Panc1 (cell line): ENCODE data around the gene SPHKAP. TPM values are rescaled to one million over a fixed set of nuclear protein-coding genes. Genes with fewer than 3 reads are reported as not detected.

Experiments used
- ATAC-seq: fragments of 200-7000 bp; cut with Tn5 transposase; 2 replicates; pipeline ENCODE4 v1.9.1; 2020; ENCODE audit warnings: mild to moderate bottlenecking, moderate library complexity
- BruUV-seq: library from RNA; stranded (reverse); fragments of 400-500 nt; replicated peaks from 2 replicates; lab custom pipeline; 2021; lab: Mats Ljungman, UMichigan
- CTCF ChIA-PET: fragments of 300-600 bp; sonication (Branson Sonifier 250); formaldehyde crosslinking; loops from one replicate; lab custom pipeline; 2022; ENCODE audit warnings: antibody characterized with exemption; lab: Charles Lee
- POLR2A ChIA-PET: fragments of 300-600 bp; sonication (Branson Sonifier 250); formaldehyde crosslinking; loops from one replicate; lab custom pipeline; 2022; ENCODE audit warnings: antibody characterized with exemption; lab: Charles Lee
- DNase-seq: peaks from one replicate; pipeline ENCODE4 v3.0.0-alpha.2; 2010; ENCODE audit warnings: low read depth, low spot score
- H3K27ac ChIP-seq: 2 replicates; pipeline ENCODE4 v1.5.1; 2011; ENCODE audit warnings: mild to moderate bottlenecking, low read length, inconsistent platforms
- H3K27me3 ChIP-seq: fragments of 200-500 bp; sonication (Bioruptor generic); 2 replicates; pipeline ENCODE4 v1.6.0; 2014; ENCODE audit warnings: low read length, inconsistent platforms; ENCODE audit not compliant: control insufficient read depth, insufficient read depth
- H3K36me3 ChIP-seq: fragments of 200-500 bp; sonication (Bioruptor generic); 2 replicates; pipeline ENCODE4 v1.5.1; 2014; ENCODE audit warnings: inconsistent platforms, mild to moderate bottlenecking, low read length, moderate library complexity; ENCODE audit not compliant: control insufficient read depth, insufficient read depth
- H3K4me1 ChIP-seq: 2 replicates; pipeline ENCODE4 v1.5.1; 2011; ENCODE audit warnings: inconsistent platforms, mild to moderate bottlenecking, low read length, moderate library complexity; ENCODE audit not compliant: control insufficient read depth, insufficient read depth
- H3K4me3 ChIP-seq, 2 experiments: 2 replicates each; pipeline ENCODE4 v1.5.1; 2011 to 2012; ENCODE audit warnings: low read depth in 2 of 2, low read length in 2 of 2, mild to moderate bottlenecking in 2 of 2, inconsistent platforms in 1 of 2, moderate library complexity in 1 of 2
- H3K9me3 ChIP-seq: fragments of 200-500 bp; sonication (Bioruptor generic); 2 replicates; pipeline ENCODE4 v1.5.1; 2014; ENCODE audit warnings: low read depth, mild to moderate bottlenecking, inconsistent platforms, low read length, moderate library complexity; ENCODE audit not compliant: control insufficient read depth, insufficient read depth
- POLR2AphosphoS5 ChIP-seq: IDR thresholded peaks from 2 replicates; pipeline ENCODE4 v1.6.1; 2012; ENCODE audit warnings: mild to moderate bottlenecking, low read depth, low read length, moderate library complexity
- SIN3A ChIP-seq: IDR thresholded peaks from 2 replicates; pipeline ENCODE4 v1.6.1; 2012; ENCODE audit warnings: low read depth, mild to moderate bottlenecking, low read length, moderate library complexity, borderline replicate concordance; ENCODE audit not compliant: insufficient read depth
- TCF7L2 ChIP-seq: IDR thresholded peaks from 2 replicates; pipeline ENCODE4 v1.6.1; 2011; ENCODE audit warnings: mild to moderate bottlenecking, low read depth, low read length, inconsistent platforms
- in situ Hi-C: cut with HindIII; loops from 2 replicates; pipeline ENCODE4 v1.10.0; 2016; ENCODE audit warnings: low sequenced_read_pairs, low pct_unique_long_range_greater_than_20kb
- intact Hi-C: fragments of 100-400 bp; cut with micrococcal nuclease; formaldehyde crosslinking; loops from one replicate; pipeline ENCODE4 v1.10.0; 2022; ENCODE audit not compliant: unreplicated experiment
- total RNA-seq: library from RNA; stranded (reverse); gene quantifications from one replicate; pipeline ENCODE4 v1.2.1, GENCODE V29; 2021; ENCODE audit not compliant: unreplicated experiment
- TF ChIP-seq, protein P1 (sequence below), 2 experiments: IDR thresholded peaks; 2 replicates each; pipeline ENCODE4 v1.6.1; 2011 to 2012; ENCODE audit warnings: low read depth in 2 of 2, control low read depth in 1 of 2, low read length in 1 of 2, mild to moderate bottlenecking in 1 of 2, moderate library complexity in 1 of 2; ENCODE audit not compliant: insufficient read depth in 1 of 2
- TF ChIP-seq, protein P2 (sequence below): fragments of 450-650 bp; IDR thresholded peaks from 2 replicates; pipeline ENCODE4 v1.5.1; 2017; ENCODE audit warnings: mild to moderate bottlenecking

Gene SPHKAP
- total RNA-seq, 1 experiment from 2014 or later = not detected

- Histone ChIP-seq H3K4me3 (no peak overlapping the region), H3K4me1 (no peaks in the 10 kb centered on the region), H3K36me3 (no peaks in the 10 kb centered on the region), H3K27me3 (no peaks in the 10 kb centered on the region), H3K27ac (no peak overlapping the region), H3K9me3 (no peaks in the 10 kb centered on the region)
- no peak for DNase-seq
- BruUV-seq = no TSS peak
- ATAC-seq = no peak
- in situ Hi-C loops (no loop called here), intact Hi-C loops (no loop called here)
- CTCF ChIA-PET = no interaction called here
- TF ChIP-seq POLR2AphosphoS5 (no peak), SIN3A (no peak), TCF7L2 (no peak)
- TF ChIP-seq, protein P1, sequence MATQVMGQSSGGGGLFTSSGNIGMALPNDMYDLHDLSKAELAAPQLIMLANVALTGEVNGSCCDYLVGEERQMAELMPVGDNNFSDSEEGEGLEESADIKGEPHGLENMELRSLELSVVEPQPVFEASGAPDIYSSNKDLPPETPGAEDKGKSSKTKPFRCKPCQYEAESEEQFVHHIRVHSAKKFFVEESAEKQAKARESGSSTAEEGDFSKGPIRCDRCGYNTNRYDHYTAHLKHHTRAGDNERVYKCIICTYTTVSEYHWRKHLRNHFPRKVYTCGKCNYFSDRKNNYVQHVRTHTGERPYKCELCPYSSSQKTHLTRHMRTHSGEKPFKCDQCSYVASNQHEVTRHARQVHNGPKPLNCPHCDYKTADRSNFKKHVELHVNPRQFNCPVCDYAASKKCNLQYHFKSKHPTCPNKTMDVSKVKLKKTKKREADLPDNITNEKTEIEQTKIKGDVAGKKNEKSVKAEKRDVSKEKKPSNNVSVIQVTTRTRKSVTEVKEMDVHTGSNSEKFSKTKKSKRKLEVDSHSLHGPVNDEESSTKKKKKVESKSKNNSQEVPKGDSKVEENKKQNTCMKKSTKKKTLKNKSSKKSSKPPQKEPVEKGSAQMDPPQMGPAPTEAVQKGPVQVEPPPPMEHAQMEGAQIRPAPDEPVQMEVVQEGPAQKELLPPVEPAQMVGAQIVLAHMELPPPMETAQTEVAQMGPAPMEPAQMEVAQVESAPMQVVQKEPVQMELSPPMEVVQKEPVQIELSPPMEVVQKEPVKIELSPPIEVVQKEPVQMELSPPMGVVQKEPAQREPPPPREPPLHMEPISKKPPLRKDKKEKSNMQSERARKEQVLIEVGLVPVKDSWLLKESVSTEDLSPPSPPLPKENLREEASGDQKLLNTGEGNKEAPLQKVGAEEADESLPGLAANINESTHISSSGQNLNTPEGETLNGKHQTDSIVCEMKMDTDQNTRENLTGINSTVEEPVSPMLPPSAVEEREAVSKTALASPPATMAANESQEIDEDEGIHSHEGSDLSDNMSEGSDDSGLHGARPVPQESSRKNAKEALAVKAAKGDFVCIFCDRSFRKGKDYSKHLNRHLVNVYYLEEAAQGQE (IDR thresholded peaks at IDR 0.05; ENCODE audit: insufficient read depth in 1 of 2, low read depth in 2 of 2, low read length in 1 of 2) = no peak
- TF ChIP-seq, protein P2, sequence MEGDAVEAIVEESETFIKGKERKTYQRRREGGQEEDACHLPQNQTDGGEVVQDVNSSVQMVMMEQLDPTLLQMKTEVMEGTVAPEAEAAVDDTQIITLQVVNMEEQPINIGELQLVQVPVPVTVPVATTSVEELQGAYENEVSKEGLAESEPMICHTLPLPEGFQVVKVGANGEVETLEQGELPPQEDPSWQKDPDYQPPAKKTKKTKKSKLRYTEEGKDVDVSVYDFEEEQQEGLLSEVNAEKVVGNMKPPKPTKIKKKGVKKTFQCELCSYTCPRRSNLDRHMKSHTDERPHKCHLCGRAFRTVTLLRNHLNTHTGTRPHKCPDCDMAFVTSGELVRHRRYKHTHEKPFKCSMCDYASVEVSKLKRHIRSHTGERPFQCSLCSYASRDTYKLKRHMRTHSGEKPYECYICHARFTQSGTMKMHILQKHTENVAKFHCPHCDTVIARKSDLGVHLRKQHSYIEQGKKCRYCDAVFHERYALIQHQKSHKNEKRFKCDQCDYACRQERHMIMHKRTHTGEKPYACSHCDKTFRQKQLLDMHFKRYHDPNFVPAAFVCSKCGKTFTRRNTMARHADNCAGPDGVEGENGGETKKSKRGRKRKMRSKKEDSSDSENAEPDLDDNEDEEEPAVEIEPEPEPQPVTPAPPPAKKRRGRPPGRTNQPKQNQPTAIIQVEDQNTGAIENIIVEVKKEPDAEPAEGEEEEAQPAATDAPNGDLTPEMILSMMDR = no peak
- POLR2A ChIA-PET = no interaction called here
Observed at GRCh38 chr2:227933884-227934283, 247.6 kb downstream of the SPHKAP start.

DNA sequence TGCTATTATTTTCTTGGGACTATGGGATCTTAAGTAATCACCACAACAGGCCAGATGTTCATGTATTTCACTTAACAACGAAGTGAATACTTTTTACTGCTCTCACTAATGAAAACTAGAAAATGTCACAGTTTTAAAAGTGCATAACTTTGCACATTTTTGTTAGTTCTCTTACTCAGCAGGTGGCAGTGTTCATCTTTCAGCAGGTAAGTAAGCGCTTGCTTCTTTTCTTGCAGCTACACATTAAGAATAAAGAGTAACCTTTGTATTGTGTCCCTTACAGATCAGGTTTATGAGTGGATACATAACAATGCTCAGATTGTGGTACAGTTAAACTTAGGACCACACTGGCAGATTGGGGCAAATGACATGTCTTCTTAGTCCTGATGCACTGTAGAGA, 249.1 kb downstream of the SPHKAP start:
- no peak overlapping the region for H3K27ac ChIP-seq
- CTCF ChIA-PET = no interaction called here
- no peaks in the 10 kb centered on the region for H3K27me3 ChIP-seq
- ATAC-seq (no peak), DNase-seq (no peak)
- no peak for TF ChIP-seq SIN3A
- TF ChIP-seq, protein P2 = no peak; the same call in 1 of the 2 replicates
- TF ChIP-seq POLR2AphosphoS5 = no peak
- TF ChIP-seq TCF7L2 = no peak
- TF ChIP-seq, protein P1 (IDR thresholded peaks at IDR 0.05; ENCODE audit: insufficient read depth in 1 of 2, low read depth in 2 of 2, low read length in 1 of 2) = no peak
- no peaks in the 10 kb centered on the region for H3K36me3 ChIP-seq
- POLR2A ChIA-PET = no interaction called here
- H3K4me1 ChIP-seq = no peaks in the 10 kb centered on the region
- intact Hi-C loops (no loop called here), in situ Hi-C loops (no loop called here)
- H3K4me3 ChIP-seq = no peak overlapping the region
- no peaks in the 10 kb centered on the region for H3K9me3 ChIP-seq
- BruUV-seq = no TSS peak
